ENCODE results near the gene RGS6. TPM values are rescaled to one million over a fixed set of nuclear protein-coding genes. Genes with fewer than 3 reads are reported as not detected.

Gene RGS6
- total and polyA plus RNA-seq, 4 donors: 0.21 to 5.4 (median 0.45) TPM

DNA sequence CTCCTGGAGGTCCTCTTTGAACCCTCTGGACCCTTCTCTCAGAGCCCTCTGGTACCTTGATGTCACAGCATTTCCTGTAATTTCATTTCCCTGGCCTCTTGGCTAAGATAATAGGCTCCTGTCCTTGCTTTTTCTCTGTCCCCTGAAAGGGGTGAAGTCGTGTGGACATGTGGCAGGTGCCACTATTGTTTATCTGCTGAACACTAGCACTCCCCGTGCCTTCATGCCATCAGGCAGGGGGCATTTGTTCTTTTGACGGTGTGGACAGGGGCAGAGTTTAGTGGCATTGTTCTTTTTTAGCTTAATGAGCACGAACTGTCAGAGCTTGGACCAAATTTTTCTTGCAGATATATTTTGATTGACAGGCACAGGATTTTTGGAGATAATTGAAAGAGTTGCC, 166.0 kb downstream of the RGS6 start:
- Histone ChIP-seq H3K36me3 (ENCODE audit: control insufficient read depth in 4 of 4, insufficient read depth in 4 of 4, low read length in 4 of 4) (no peaks in the 10 kb centered on the region), H3K4me1 (ENCODE audit: control insufficient read depth in 5 of 5, insufficient read depth in 5 of 5, low read length in 5 of 5) (peaks cover 0 to 6% (median 0%) of the 10 kb centered on the region in 5 donors), H3K4me3 (no peak overlapping the region), H3K9me3 (ENCODE audit: control insufficient read depth in 4 of 4, insufficient read depth in 3 of 4, low read length in 3 of 4) (peaks cover 0 to 2% (median 0%) of the 10 kb centered on the region in 4 donors), H3K27ac (ENCODE audit: low read depth in 1 of 2, low read length in 1 of 2) (no peak overlapping the region), H3K27me3 (ENCODE audit: control insufficient read depth in 3 of 3, insufficient read depth in 3 of 3, low read length in 2 of 3) (peaks cover 0 to 3% (median 0%) of the 10 kb centered on the region in 3 donors), H3K9ac (ENCODE audit: insufficient read depth in 1 of 2, low read length in 2 of 2) (no peak overlapping the region)
- no peak for DNase-seq
- TF ChIP-seq, protein P1, sequence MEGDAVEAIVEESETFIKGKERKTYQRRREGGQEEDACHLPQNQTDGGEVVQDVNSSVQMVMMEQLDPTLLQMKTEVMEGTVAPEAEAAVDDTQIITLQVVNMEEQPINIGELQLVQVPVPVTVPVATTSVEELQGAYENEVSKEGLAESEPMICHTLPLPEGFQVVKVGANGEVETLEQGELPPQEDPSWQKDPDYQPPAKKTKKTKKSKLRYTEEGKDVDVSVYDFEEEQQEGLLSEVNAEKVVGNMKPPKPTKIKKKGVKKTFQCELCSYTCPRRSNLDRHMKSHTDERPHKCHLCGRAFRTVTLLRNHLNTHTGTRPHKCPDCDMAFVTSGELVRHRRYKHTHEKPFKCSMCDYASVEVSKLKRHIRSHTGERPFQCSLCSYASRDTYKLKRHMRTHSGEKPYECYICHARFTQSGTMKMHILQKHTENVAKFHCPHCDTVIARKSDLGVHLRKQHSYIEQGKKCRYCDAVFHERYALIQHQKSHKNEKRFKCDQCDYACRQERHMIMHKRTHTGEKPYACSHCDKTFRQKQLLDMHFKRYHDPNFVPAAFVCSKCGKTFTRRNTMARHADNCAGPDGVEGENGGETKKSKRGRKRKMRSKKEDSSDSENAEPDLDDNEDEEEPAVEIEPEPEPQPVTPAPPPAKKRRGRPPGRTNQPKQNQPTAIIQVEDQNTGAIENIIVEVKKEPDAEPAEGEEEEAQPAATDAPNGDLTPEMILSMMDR (IDR thresholded peaks at IDR 0.05; ENCODE audit: control extremely low read depth, extremely low read depth): no peak
- no peak for ATAC-seq (ENCODE audit: insufficient read depth, low FRiP score)
- WGBS, 2 donors: 68 to 79% methylated on average over 4 of the region's 4 CpGs

DNA sequence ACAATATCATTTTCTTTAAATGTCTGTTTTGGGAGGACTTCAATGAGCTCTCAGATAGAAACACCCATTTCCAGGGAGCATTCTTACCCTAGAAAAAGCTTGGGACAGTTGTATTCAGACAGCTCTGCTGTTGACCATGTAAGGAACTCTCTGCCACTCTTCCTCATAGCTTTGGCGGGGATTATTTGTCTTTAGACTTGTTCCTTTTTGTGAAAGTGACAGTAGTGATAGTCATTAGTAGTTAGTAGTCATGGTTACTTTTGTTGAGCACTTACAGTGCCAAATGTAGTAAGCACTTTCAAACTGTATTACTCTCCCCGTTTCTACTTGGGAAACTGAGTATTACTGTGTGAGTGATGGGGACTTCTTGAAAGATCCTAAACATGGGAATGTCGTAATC, 167.3 kb downstream of the RGS6 start:
- Histone ChIP-seq H3K9me3 (ENCODE audit: control insufficient read depth in 4 of 4, insufficient read depth in 3 of 4, low read length in 3 of 4) (peaks cover 0 to 2% (median 0%) of the 10 kb centered on the region in 4 donors), H3K27me3 (ENCODE audit: control insufficient read depth in 3 of 3, insufficient read depth in 3 of 3, low read length in 2 of 3) (peaks cover 0 to 3% (median 0%) of the 10 kb centered on the region in 3 donors), H3K36me3 (ENCODE audit: control insufficient read depth in 4 of 4, insufficient read depth in 4 of 4, low read length in 4 of 4) (no peaks in the 10 kb centered on the region), H3K27ac (ENCODE audit: low read depth in 1 of 2, low read length in 1 of 2) (no peak overlapping the region), H3K4me1 (ENCODE audit: control insufficient read depth in 5 of 5, insufficient read depth in 5 of 5, low read length in 5 of 5) (peaks cover 0 to 6% (median 0%) of the 10 kb centered on the region in 5 donors), H3K4me3 (no peak overlapping the region), H3K9ac (ENCODE audit: insufficient read depth in 1 of 2, low read length in 2 of 2) (no peak overlapping the region)
- DNase-seq (no peak), ATAC-seq (ENCODE audit: insufficient read depth, low FRiP score) (no peak)
- TF ChIP-seq, protein P1 (IDR thresholded peaks at IDR 0.05; ENCODE audit: control extremely low read depth, extremely low read depth): no peak
- 78 to 88% methylated on average over 3 of the region's 3 CpGs for WGBS, 2 donors

DNA sequence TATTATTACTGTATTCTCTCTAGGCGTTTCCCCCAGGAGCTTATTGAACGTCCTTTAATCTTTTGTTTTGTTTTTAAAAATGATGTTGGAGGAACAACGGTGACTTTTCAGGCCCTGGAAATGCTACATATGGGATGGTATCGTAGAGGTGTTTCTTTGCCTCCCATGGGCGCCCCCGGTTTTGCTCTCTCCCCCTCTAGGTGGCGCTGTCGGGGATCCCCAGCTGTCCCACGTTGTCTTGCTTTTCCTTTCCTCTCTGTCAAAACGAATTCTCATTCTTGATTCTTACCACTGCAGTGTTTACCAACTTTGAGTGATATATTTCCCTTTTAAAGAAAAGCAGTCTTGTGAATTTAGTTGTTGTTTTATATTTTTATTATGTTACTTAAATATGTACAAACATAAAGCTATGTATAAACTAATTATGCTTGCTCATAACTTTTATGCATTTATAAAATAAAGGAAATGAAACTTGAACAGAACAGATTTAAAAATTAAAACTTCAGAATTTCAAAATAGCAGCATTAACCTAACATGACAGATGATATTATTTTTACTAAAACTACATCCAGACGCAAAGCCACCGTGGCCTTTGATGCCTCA, 171.9 kb downstream of the RGS6 start:
- 51 to 55% methylated on average over 12 of the region's 12 CpGs for WGBS, 2 donors
- no peak overlapping the region for H3K9ac ChIP-seq (ENCODE audit: insufficient read depth in 1 of 2, low read length in 2 of 2)
- H3K36me3 ChIP-seq (ENCODE audit: control insufficient read depth in 4 of 4, insufficient read depth in 4 of 4, low read length in 4 of 4): no peaks in the 10 kb centered on the region
- TF ChIP-seq, protein P1 (IDR thresholded peaks at IDR 0.05; ENCODE audit: control extremely low read depth, extremely low read depth): no peak
- ATAC-seq (ENCODE audit: insufficient read depth, low FRiP score) (no peak), DNase-seq (no peak)
- no peak overlapping the region for H3K4me3 ChIP-seq
- no peaks in the 10 kb centered on the region for H3K27me3 ChIP-seq (ENCODE audit: control insufficient read depth in 3 of 3, insufficient read depth in 3 of 3, low read length in 2 of 3)
- no peak overlapping the region for H3K27ac ChIP-seq (ENCODE audit: low read depth in 1 of 2, low read length in 1 of 2)
- no peaks in the 10 kb centered on the region for H3K4me1 ChIP-seq (ENCODE audit: control insufficient read depth in 5 of 5, insufficient read depth in 5 of 5, low read length in 5 of 5)
- no peaks in the 10 kb centered on the region for H3K9me3 ChIP-seq (ENCODE audit: control insufficient read depth in 4 of 4, insufficient read depth in 3 of 4, low read length in 3 of 4)

DNA sequence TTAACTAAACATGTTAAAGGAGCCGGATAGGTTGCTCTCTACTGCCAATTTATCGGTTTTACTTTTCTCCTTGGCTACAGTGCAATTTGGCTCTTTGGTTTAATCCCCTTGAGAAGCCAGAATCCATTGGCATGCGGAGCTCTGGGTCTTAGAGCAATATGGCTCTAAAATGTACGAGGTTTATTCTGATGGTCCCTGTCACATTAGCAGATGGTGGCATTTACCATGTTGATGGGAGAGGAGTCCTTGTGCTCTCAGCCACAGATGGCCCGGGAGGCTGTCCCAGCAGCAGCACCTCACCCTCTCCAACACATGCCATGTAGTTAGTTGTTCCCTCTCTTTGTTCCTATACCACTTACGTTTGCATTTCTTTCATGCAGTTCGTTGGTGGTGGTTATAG, 179.7 kb downstream of the RGS6 start:
- Histone ChIP-seq H3K9me3 (ENCODE audit: control insufficient read depth in 4 of 4, insufficient read depth in 3 of 4, low read length in 3 of 4) (peaks cover 0 to 5% (median 0%) of the 10 kb centered on the region in 4 donors), H3K4me1 (ENCODE audit: control insufficient read depth in 5 of 5, insufficient read depth in 5 of 5, low read length in 5 of 5) (no peaks in the 10 kb centered on the region), H3K36me3 (ENCODE audit: control insufficient read depth in 4 of 4, insufficient read depth in 4 of 4, low read length in 4 of 4) (no peaks in the 10 kb centered on the region), H3K4me3 (no peak overlapping the region), H3K27me3 (ENCODE audit: control insufficient read depth in 3 of 3, insufficient read depth in 3 of 3, low read length in 2 of 3) (no peaks in the 10 kb centered on the region), H3K9ac (ENCODE audit: insufficient read depth in 1 of 2, low read length in 2 of 2) (no peak overlapping the region), H3K27ac (ENCODE audit: low read depth in 1 of 2, low read length in 1 of 2) (no peak overlapping the region)
- DNase-seq (no peak), ATAC-seq (ENCODE audit: insufficient read depth, low FRiP score) (no peak)
- TF ChIP-seq, protein P1 (IDR thresholded peaks at IDR 0.05; ENCODE audit: control extremely low read depth, extremely low read depth): no peak
- 83 to 84% methylated on average over 7 of the region's 7 CpGs for WGBS, 2 donors

Data from lung (tissue), 12 donors.